HG02571 (cell line): ENCODE data around the gene ANKDD1A.
A peak's percentile ranks its signal among the peaks of the same experiment; 100 is the strongest.

Experiments
- ATAC-seq: cut with Tn5 transposase; IDR thresholded peaks from one replicate; pipeline ENCODE4 v1.9.1; 2021; ENCODE audit warnings: mild to moderate bottlenecking, moderate library complexity; ENCODE audit not compliant: unreplicated experiment

ANKDD1A gene

GRCh38 chr15:64911311-64912186 lies at the start of gene ANKDD1A:
ANKDD1A (plus strand) TSS chr15:64911902; CDS start chr15:64911931, 29 bp downstream.
- peak; percentile 66 for ATAC-seq

- no peak for ATAC-seq
These were observed 49.7 kb upstream of the ANKDD1A start for GRCh38 chr15:64861960-64862359.

- no peak for ATAC-seq
These were observed 49.3 kb upstream of the ANKDD1A start for GRCh38 chr15:64862408-64862807.

GRCh38 chr15:64864068-64864467 lies 47.6 kb upstream of the ANKDD1A start:
- ATAC-seq, result no peak

- peak; percentile 47 for ATAC-seq
These were observed 46.3 kb upstream of the ANKDD1A start for GRCh38 chr15:64865126-64865997.

GRCh38 chr15:64865998-64866520 lies 45.6 kb upstream of the ANKDD1A start:
- no peak for ATAC-seq

- no peak for ATAC-seq
These were observed 42.2 kb upstream of the ANKDD1A start for GRCh38 chr15:64869501-64869900.

GRCh38 chr15:64870353-64870752 lies 41.3 kb upstream of the ANKDD1A start:
- no peak for ATAC-seq

- ATAC-seq, result no peak
These were observed 36.0 kb upstream of the ANKDD1A start for GRCh38 chr15:64875641-64876223.

GRCh38 chr15:64877435-64877834 lies 34.3 kb upstream of the ANKDD1A start:
- ATAC-seq, result no peak

- no peak for ATAC-seq
These were observed 33.0 kb upstream of the ANKDD1A start for GRCh38 chr15:64878705-64879104.

GRCh38 chr15:64883100-64883581 lies 28.6 kb upstream of the ANKDD1A start:
- peak; percentile 23 for ATAC-seq

- ATAC-seq, result peak; percentile 50
These were observed 27.6 kb upstream of the ANKDD1A start for GRCh38 chr15:64883997-64884511.

- ATAC-seq, result no peak
These were observed 27.0 kb upstream of the ANKDD1A start for GRCh38 chr15:64884679-64885078.

GRCh38 chr15:64888336-64888735 lies 23.4 kb upstream of the ANKDD1A start:
- ATAC-seq, result no peak

- ATAC-seq, result no peak
These were observed 20.1 kb upstream of the ANKDD1A start for GRCh38 chr15:64891561-64891960.

GRCh38 chr15:64892847-64893403 lies 18.8 kb upstream of the ANKDD1A start:
- no peak for ATAC-seq

GRCh38 chr15:64893481-64894394 lies 18.0 kb upstream of the ANKDD1A start:
- peak; percentile 64 for ATAC-seq

GRCh38 chr15:64894395-64895056 lies 17.2 kb upstream of the ANKDD1A start:
- peak; percentile 37 for ATAC-seq
